SK-N-SH treated with all-trans-retinoic acid at 6 μM for 48 hours (cell line): ENCODE results near the gene GNB4.

Source experiments
- ARNTL ChIP-seq: fragments of 450-650 bp; formaldehyde crosslinking; IDR thresholded peaks from 2 replicates; pipeline ENCODE4 v1.5.0; 2020; ENCODE audit warnings: low read depth, mild to moderate bottlenecking, moderate library complexity, borderline replicate concordance
- BACH2 ChIP-seq: fragments of 250-450 bp; sonication (Bioruptor Pico); IDR thresholded peaks from 2 replicates; pipeline ENCODE4 v1.9.0; 2021; ENCODE audit warnings: mild to moderate bottlenecking, borderline replicate concordance
- PATZ1 ChIP-seq: fragments of 250-450 bp; sonication (Bioruptor Pico); IDR thresholded peaks from 2 replicates; pipeline ENCODE4 v1.8.0; 2020; ENCODE audit warnings: mild to moderate bottlenecking, moderate library complexity, borderline replicate concordance
- TCF4 ChIP-seq: fragments of 250-450 bp; sonication (Bioruptor Pico); IDR thresholded peaks from 2 replicates; pipeline ENCODE4 v1.8.0; 2021; ENCODE audit warnings: mild to moderate bottlenecking, moderate library complexity, borderline replicate concordance
- ZFP3 ChIP-seq: fragments of 250-450 bp; sonication (Bioruptor Pico); IDR thresholded peaks from 2 replicates; pipeline ENCODE4 v1.5.0; 2020; ENCODE audit warnings: mild to moderate bottlenecking, moderate library complexity
- ZNF565 ChIP-seq: fragments of 450-650 bp; formaldehyde crosslinking; conservative IDR thresholded peaks from 2 replicates; pipeline ENCODE4 v1.5.0; 2020; ENCODE audit warnings: low read depth, mild to moderate bottlenecking, moderate library complexity
- TF ChIP-seq, protein P1 (sequence below): fragments of 250-450 bp; sonication (Bioruptor Pico); IDR thresholded peaks from 2 replicates; pipeline ENCODE4 v1.5.1; 2020; ENCODE audit warnings: low read depth, mild to moderate bottlenecking, moderate library complexity

DNA sequence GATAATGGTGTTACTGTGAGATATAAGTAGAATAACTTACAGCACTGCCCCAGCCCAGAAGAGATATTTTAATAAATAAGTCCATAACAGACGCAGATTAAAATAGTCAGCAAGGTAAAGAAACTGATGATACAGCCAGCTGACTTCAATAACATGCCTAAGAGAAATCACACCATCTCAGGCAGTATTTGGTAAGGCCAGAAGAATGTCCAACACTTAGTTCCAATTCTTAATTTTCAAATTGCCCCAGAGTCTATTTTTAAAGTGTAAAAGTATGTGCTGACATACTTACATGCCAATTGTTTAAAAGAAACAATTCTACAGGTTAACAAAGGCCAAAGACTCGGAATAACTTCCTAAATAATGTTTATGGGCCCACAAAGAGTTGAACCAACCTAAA is 1.6 kb downstream of the GNB4 start:
- TF ChIP-seq PATZ1 (CRISPR knock-in tag) (no peak), ARNTL (CRISPR knock-in tag) (no peak), BACH2 (CRISPR knock-in tag) (no peak), TCF4 (no peak), ZFP3 (CRISPR knock-in tag) (no peak), ZNF565 (CRISPR knock-in tag) (no peak)
- TF ChIP-seq, protein P1, sequence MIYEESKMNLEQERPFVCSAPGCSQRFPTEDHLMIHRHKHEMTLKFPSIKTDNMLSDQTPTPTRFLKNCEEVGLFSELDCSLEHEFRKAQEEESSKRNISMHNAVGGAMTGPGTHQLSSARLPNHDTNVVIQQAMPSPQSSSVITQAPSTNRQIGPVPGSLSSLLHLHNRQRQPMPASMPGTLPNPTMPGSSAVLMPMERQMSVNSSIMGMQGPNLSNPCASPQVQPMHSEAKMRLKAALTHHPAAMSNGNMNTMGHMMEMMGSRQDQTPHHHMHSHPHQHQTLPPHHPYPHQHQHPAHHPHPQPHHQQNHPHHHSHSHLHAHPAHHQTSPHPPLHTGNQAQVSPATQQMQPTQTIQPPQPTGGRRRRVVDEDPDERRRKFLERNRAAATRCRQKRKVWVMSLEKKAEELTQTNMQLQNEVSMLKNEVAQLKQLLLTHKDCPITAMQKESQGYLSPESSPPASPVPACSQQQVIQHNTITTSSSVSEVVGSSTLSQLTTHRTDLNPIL (CRISPR knock-in tag): no peak
